ENCODE measurements around the gene BMPER.

- TF ChIP-seq CTCF (IDR thresholded peaks at IDR 0.05) (no peak), EP300 (IDR thresholded peaks at IDR 0.05) (no peak)
Observed at GRCh38 chr7:34145603-34146002, 240.3 kb downstream of the BMPER start.

Data from esophagus muscularis mucosa (tissue), 3 donors.